NCI-H774 (cell line): Measurements from ENCODE around the gene PCSK4.
"Not testable (repeated sequence)": the region's sequence is repeated elsewhere in the genome, so short reads cannot be mapped to it uniquely, and the experiment has no call there.

Experiments used
- DNase-seq: peaks from one replicate; lab custom pipeline; 2025; lab: John Stamatoyannopoulos, UW

Gene PCSK4

GRCh38 chr19:1453525-1454364 lies 36.4 kb downstream of the PCSK4 start:
- DNase-seq: peak; percentile 9

- no peak for DNase-seq
Measured at GRCh38 chr19:1452802-1453524, 37.2 kb downstream of the PCSK4 start.

- DNase-seq: no peak
Measured at GRCh38 chr19:1451916-1452801, 38.0 kb downstream of the PCSK4 start.

GRCh38 chr19:1450735-1451731 lies 39.1 kb downstream of the PCSK4 start:
- DNase-seq: no peak

- DNase-seq: peak; percentile 1
Measured at GRCh38 chr19:1449467-1450442, 40.4 kb downstream of the PCSK4 start, which contains the start of gene APC2. APC2 (plus strand) TSS chr19:1450121; CDS start chr19:1453002, 2,881 bp downstream.

GRCh38 chr19:1447944-1448343 lies 42.2 kb downstream of the PCSK4 start:
- no peak for DNase-seq

- no peak for DNase-seq
Measured at GRCh38 chr19:1447504-1447903, 42.6 kb downstream of the PCSK4 start.

- DNase-seq: no peak
Measured at GRCh38 chr19:1446713-1447481, 43.3 kb downstream of the PCSK4 start.

- peak; percentile 42 for DNase-seq
Measured at GRCh38 chr19:1445932-1446712, 44.0 kb downstream of the PCSK4 start.

GRCh38 chr19:1445185-1445931 lies 44.8 kb downstream of the PCSK4 start:
- peak; percentile 48 for DNase-seq

- DNase-seq: no peak
Measured at GRCh38 chr19:1441677-1442438, 48.3 kb downstream of the PCSK4 start.

- no peak for DNase-seq
Measured at GRCh38 chr19:1441022-1441426, 49.1 kb downstream of the PCSK4 start.

- DNase-seq: no peak
Measured at GRCh38 chr19:1440418-1440801, 49.7 kb downstream of the PCSK4 start.

GRCh38 chr19:1439525-1440417 lies 50.4 kb downstream of the PCSK4 start:
- DNase-seq: not testable (repeated sequence)

GRCh38 chr19:1438933-1439354 lies 51.2 kb downstream of the PCSK4 start:
- DNase-seq: no peak
